Stimulated activated CD4-positive, alpha-beta T cell treated with anti-CD3 and anti-CD28 coated beads, Interleukin-4, amount 100 ng/mL, for 4 hours (primary cell): ENCODE measurements around the gene GRAMD2B.
A peak's percentile ranks its signal among the peaks of the same experiment; 100 is the strongest.
"Not testable (repeated sequence)": the region's sequence is repeated elsewhere in the genome, so short reads cannot be mapped to it uniquely, and the experiment has no call there.

ENCODE experiments used
- DNase-seq, 2 experiments: peaks; one replicate each; pipeline ENCODE4 v3.0.0-alpha.2; 2020

Gene GRAMD2B

GRCh38 chr5:126422994-126423788 is at the start of gene GRAMD2B:
TSS of gene GRAMD2B (plus strand) at chr5:126423409. CDS start at chr5:126423607, 198 bp downstream.
- peak; percentile 48 to 68 for DNase-seq

DNA sequence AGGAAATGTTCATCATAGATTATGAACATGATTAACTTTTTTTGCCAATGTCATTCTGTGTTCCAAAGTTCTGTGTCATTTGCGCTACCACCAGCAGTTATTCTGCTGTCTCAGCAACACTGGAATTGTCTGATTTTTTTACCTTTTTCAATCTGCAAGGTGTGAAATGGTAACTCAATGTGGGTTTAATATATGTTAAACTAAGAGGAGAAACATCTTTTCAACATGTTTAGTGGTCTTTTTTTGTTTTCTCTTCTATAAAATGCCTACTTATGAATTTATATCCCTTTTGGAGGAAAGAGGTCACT is 49.1 kb upstream of the GRAMD2B start:
- DNase-seq, result no peak

DNA sequence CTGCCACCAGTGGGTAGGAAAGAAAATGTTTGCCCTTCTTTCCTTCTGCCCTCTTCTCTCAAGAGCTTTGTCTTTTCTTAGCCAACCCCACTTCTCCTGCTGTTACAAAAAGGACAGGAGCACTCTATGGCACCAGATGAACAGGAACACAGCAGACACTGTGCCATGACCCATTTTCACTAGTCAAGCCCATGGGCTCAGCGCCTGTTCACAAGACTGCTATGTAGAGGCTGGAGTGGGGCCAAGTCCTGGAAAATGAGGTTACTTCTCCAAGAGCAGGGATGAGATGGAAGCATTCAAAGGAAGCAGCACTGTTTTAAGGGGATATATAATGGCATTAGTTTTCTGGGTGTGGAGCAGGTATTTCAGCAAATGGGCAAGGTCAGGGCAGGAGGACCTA is 46.8 kb upstream of the GRAMD2B start:
- DNase-seq, result no peak

DNA sequence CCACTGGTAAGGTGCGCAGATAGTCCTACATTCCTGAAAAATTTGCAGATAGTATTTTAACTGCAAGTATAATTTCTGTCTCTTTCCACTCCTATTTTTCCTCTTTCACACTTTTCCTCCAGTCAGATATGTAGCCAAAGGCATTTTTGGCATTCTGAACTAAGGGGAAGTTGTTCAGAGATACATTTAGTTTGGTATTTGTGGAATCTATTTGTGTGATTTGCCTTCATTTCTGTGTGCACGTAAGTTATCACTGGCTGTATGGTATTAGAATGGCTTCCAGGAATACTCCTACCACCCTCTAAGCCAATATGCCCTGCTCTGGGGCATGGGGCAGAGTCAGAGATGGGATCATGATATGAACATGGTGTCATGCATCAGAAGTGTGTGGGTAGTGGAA is 45.8 kb upstream of the GRAMD2B start:
- no peak for DNase-seq

DNA sequence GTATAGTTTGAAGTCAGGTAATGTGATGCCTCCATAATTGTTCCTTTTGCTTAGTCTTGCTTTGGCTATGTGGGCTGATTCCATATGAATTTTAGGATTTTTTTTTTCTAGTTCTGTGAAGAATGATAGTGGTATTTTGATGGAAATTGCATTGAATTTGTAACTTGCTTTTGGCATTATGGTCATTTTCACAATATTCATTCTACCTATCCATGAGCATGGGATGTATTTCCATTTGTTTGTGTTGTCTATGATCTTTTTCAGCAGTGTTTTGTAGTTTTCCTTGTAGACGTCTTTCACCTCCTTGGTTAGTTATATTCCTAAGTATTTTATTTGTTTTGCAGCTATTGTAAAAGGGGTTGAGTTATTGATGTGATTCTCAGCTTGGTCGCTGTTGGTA is 42.9 kb upstream of the GRAMD2B start:
- DNase-seq, result not testable (repeated sequence)

- DNase-seq, result no peak
Measured at GRCh38 chr5:126383246-126383645, 40.0 kb upstream of the GRAMD2B start.

DNA sequence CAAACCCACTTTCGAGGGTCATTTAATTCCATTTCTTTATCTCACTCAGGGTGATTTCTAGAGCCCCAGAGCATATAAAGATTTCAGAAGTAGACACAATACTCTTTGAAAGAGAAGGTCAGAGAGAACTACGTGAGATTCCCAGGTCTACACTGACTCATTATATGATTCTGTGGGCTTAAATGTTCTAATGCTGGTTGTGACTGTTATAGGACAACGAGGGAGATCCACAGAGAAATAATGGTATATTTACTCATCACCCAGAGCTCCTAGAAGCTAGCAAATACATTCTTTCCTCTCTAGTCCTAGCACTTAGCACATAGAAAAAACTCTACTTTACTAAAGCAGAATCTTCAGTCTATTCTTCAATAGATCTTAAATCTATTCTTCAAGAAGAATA is 39.4 kb upstream of the GRAMD2B start:
- no peak for DNase-seq

- DNase-seq, result no peak
Measured at GRCh38 chr5:126384985-126385384, 38.2 kb upstream of the GRAMD2B start.

DNA sequence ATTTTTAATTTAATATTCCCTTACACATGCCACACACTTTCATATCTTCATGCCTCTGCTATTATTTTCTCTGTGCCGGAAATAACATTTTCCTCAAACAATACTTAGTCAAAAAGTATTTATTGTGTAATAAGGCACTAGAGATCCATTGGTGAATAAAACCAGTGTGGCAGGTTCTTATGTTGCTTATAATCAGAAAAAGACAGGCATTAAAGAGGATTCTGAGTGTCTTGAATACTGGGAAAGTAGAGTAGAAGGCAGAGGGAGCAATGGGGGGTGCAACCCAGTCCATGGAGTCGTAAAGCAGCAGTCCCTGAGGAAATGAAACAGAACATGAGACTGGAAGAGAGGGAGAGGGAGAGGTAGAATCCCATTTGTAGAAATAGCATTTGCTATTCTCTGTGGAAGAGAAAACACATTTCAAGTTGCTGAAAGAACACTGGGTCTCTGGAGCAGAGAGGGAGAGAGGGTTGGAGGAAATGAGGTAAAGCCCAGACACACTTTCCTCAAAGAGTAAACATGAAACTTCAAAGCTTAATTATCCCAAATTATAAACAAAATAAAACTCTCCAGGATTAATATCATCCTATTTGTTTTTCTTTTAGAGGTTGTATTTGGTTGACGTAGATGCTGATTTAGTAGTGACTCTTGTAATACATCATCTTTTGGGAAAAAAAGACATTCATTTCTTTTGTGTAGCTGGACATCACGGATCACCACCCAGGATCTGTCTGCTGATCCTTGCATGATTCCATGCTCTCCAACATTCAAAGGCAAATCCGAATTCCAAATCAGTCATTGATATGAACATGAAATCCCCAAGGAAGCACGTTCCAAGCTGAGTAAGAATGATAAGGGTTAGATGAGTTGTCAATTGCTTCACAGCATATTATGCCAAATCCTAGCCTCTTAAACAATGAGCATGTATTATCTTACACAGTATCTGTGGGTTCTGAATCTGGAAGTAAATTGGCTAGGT is 37.4 kb upstream of the GRAMD2B start:
- no peak for DNase-seq

DNA sequence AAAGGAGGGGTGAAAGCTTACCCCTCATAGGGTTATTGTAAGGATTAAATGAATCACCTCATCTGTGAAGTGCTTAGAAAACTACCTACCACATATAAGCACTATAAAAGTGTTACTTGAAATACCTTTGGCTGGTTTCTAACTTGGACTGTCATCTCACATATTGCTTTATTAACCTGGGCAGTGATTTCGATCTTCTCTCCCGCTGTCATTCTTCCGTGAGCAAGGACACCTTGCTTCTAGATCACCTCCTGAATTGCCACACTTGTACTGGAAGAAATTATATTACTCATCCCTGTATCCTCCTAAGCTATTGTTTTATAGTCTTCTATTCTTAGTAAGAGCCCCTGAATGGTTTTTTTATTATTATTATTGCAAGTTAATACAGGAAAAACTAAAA is 34.0 kb upstream of the GRAMD2B start:
- no peak for DNase-seq

- no peak for DNase-seq
Measured at GRCh38 chr5:126390051-126390450, 33.2 kb upstream of the GRAMD2B start.

DNA sequence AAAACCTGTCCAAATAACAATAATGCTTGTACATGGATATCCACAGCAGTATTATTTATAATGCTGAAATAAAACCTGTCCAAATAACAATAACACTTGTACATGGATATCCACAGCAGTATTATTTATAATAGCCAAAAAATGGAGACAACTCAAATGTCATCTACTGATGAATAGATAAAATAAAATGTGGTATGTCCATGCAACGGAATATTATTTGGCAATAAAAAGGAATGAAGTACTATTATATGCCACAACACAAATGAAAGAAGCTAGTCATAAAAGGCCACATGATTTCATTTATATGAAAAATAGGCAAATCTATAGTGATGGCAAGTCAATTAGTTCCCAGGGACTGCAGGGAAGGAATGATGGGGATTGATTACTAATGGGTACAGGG is 31.8 kb upstream of the GRAMD2B start:
- DNase-seq, result no peak

GRCh38 chr5:126394211-126394788 is 28.9 kb upstream of the GRAMD2B start:
- no peak for DNase-seq

DNA sequence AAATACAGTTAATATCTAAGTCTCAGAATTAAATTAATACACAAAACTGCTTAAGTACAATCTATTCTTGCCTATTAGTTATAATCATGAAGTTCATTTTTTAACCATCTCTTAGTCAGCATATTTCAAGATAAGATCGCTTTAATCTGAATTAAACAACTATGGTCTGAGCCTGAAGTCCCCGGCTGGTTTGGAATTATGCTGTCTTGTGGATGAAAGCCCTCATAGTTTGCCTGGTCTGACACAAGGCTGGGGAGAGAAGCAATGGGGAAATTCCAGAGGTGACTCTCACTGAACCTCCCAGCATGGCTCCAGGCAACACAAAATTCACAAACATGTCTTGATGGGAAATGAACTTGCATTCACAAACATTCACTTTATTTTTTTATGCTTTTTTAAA is 28.0 kb upstream of the GRAMD2B start:
- DNase-seq, result no peak

- no peak for DNase-seq
Measured at GRCh38 chr5:126395605-126396004, 27.6 kb upstream of the GRAMD2B start.

GRCh38 chr5:126396721-126397120 is 26.5 kb upstream of the GRAMD2B start:
- not testable (repeated sequence) for DNase-seq

GRCh38 chr5:126398791-126399190 is 24.4 kb upstream of the GRAMD2B start:
- DNase-seq, result no peak

GRCh38 chr5:126400621-126401251 is 22.5 kb upstream of the GRAMD2B start:
- no peak for DNase-seq

GRCh38 chr5:126402621-126403555 is 20.3 kb upstream of the GRAMD2B start:
- DNase-seq, result no peak

DNA sequence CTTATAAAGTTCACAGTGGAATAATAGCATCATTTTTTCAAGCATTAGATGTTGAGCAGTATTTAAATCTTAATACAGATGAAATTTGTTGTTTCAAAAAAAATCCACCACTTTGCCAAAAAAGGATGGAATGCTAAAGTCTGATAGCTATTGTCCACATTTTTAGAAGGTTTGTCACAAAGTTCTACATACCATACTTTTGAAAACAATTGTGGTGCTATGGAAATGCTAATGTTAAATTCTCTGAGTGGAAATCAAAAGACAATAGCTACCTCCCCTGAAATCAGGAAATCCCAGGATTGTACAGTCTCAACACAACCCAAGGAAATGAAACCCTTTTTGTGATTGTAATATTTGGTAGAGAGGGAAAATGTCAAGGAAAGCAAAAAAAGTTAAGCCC is 19.3 kb upstream of the GRAMD2B start:
- DNase-seq, result no peak

DNA sequence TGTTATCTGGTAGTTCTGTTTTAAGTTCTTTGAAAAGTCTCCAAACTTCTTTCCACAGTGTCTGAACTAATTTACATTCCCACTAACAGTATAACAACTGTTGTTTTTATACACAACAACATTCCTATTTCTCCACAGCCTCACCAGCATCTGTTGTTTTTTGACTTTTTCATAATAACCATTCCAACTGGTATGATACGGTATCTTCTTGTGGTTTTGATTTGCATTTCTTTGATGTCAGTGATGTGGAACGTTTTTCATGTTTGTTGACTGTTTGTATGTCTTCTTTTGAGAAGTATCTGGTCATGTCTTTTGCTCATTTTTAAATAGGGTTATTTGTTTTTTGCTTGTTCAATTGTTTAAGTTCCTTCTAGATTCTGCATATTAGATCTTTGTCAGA is 12.6 kb upstream of the GRAMD2B start:
- no peak for DNase-seq

DNA sequence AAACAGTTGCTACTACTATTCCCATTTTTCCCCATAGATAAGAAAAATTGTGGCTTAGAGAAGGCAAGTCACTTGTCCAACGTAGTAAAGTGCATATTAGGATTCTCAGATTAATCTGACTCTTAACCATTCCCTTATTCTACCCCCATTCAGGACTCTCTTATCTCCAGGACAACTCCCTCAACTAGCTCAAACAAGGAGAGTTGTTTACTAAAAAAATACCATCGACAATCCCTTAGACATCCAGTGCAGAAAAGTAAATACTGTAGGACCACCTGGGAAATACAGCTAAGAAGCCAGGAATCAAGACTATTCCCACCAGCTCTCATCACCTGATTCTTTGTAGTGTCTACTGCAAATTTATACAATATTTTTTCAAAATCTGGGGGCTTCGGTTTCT is 9.4 kb upstream of the GRAMD2B start:
- DNase-seq, result no peak
